ENCODE data around the gene SLC45A3.

The SLC45A3 gene

GRCh38 chr1:205663286-205663936 lies 16.9 kb downstream of the SLC45A3 start:
- H3K4me1 ChIP-seq, result no peaks in the 10 kb centered on the region
- H3K27me3 ChIP-seq (ENCODE audit: control insufficient read depth, insufficient read depth, low read length), result no peaks in the 10 kb centered on the region
- H3K4me3 ChIP-seq (ENCODE audit: low read depth, low read length), result no peak overlapping the region
- no peaks in the 10 kb centered on the region for H3K9me3 ChIP-seq (ENCODE audit: control insufficient read depth, low read length)
- TF ChIP-seq CTCF (IDR thresholded peaks at IDR 0.05), result no peak
- H3K79me2 ChIP-seq, result no peaks in the 10 kb centered on the region
- H3K36me3 ChIP-seq (ENCODE audit: control insufficient read depth, insufficient read depth, low read length), result no peaks in the 10 kb centered on the region
- H3K4me2 ChIP-seq (ENCODE audit: low read length), result no peak overlapping the region
- no peak overlapping the region for H2AFZ ChIP-seq
- H3K27ac ChIP-seq, result no peak overlapping the region
- no peak overlapping the region for H3K9ac ChIP-seq

GRCh38 chr1:205662791-205663190 lies 17.5 kb downstream of the SLC45A3 start:
- H3K9ac ChIP-seq, result no peak overlapping the region
- H3K4me1 ChIP-seq, result no peaks in the 10 kb centered on the region
- no peaks in the 10 kb centered on the region for H3K36me3 ChIP-seq (ENCODE audit: control insufficient read depth, insufficient read depth, low read length)

GRCh38 chr1:205662135-205662738 lies 18.1 kb downstream of the SLC45A3 start:
- Histone ChIP-seq H3K4me3 (ENCODE audit: low read depth, low read length) (no peak overlapping the region), H3K4me1 (no peaks in the 10 kb centered on the region), H3K27ac (no peak overlapping the region), H3K36me3 (ENCODE audit: control insufficient read depth, insufficient read depth, low read length) (no peaks in the 10 kb centered on the region), H3K4me2 (ENCODE audit: low read length) (no peak overlapping the region), H3K9me3 (ENCODE audit: control insufficient read depth, low read length) (no peaks in the 10 kb centered on the region), H3K27me3 (ENCODE audit: control insufficient read depth, insufficient read depth, low read length) (no peaks in the 10 kb centered on the region), H2AFZ (no peak overlapping the region), H3K79me2 (no peaks in the 10 kb centered on the region), H3K9ac (no peak overlapping the region)
- TF ChIP-seq CTCF (IDR thresholded peaks at IDR 0.05), result no peak

More at GRCh38 chr1:205662791-205663190, 17.5 kb downstream of the SLC45A3 start:
- Histone ChIP-seq H3K4me3 (ENCODE audit: low read depth, low read length) (no peak overlapping the region), H3K27ac (no peak overlapping the region), H3K4me2 (ENCODE audit: low read length) (no peak overlapping the region), H3K79me2 (no peaks in the 10 kb centered on the region), H3K9me3 (ENCODE audit: control insufficient read depth, low read length) (no peaks in the 10 kb centered on the region), H2AFZ (no peak overlapping the region), H3K27me3 (ENCODE audit: control insufficient read depth, insufficient read depth, low read length) (no peaks in the 10 kb centered on the region)
- no peak for TF ChIP-seq CTCF (IDR thresholded peaks at IDR 0.05)

- no peak overlapping the region for H3K9ac ChIP-seq
- no peak overlapping the region for H2AFZ ChIP-seq
- H3K4me1 ChIP-seq, result no peaks in the 10 kb centered on the region
- no peaks in the 10 kb centered on the region for H3K36me3 ChIP-seq (ENCODE audit: control insufficient read depth, insufficient read depth, low read length)
- H3K4me3 ChIP-seq (ENCODE audit: low read depth, low read length), result no peak overlapping the region
- no peak overlapping the region for H3K4me2 ChIP-seq (ENCODE audit: low read length)
- no peaks in the 10 kb centered on the region for H3K9me3 ChIP-seq (ENCODE audit: control insufficient read depth, low read length)
- no peak overlapping the region for H3K27ac ChIP-seq
- TF ChIP-seq CTCF (IDR thresholded peaks at IDR 0.05), result no peak
- H3K79me2 ChIP-seq, result no peaks in the 10 kb centered on the region
- H3K27me3 ChIP-seq (ENCODE audit: control insufficient read depth, insufficient read depth, low read length), result no peaks in the 10 kb centered on the region
These were observed 18.7 kb downstream of the SLC45A3 start for GRCh38 chr1:205661429-205662134.
